Measurements from ENCODE around the gene AMELY. TPM values are rescaled to one million over a fixed set of nuclear protein-coding genes. Genes with fewer than 3 reads are reported as not detected.

Gene AMELY, protein sequence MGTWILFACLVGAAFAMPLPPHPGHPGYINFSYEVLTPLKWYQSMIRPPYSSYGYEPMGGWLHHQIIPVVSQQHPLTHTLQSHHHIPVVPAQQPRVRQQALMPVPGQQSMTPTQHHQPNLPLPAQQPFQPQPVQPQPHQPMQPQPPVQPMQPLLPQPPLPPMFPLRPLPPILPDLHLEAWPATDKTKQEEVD
- total RNA-seq: not detected

DNA sequence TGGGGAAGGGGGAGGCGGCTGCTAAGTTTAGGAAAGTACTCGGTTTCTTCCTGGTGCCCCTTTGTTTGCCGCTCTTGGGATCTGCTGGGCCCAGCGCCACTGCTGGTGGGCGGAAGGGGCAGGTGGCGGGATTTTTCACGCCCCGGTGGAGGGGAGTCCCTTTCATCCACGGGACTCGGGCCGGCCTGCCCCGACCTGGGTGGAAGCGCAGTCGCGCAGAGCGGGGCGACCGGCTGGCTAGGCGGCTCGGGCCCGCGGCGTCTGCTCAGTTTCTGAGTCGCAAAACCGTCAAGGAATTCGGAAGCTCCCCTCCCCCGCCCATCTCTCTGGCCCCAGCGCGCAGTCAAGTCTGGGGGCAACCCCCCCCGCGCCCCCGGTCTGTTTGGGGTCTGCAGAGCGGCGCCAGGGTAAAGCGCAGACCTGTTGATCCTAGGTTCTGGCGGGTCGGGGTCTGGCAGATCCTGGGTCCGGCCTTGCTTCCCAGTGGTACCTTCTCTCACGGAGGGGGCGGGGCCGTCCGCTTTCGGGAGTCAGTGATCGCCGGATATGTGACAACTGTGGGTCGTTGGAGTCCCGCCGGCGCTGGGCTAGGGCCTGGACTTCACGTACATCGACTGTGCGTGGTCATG lies at the start of gene AMELY:
AMELY (minus strand) TSS at position 500 of the 629 bp plus-strand sequence. CDS start 39,144 bp downstream, outside the sequence.
- ATAC-seq (ENCODE audit: low FRiP score) (no peak), DNase-seq (ENCODE audit: low spot score) (no peak)
- TF ChIP-seq, protein P1, sequence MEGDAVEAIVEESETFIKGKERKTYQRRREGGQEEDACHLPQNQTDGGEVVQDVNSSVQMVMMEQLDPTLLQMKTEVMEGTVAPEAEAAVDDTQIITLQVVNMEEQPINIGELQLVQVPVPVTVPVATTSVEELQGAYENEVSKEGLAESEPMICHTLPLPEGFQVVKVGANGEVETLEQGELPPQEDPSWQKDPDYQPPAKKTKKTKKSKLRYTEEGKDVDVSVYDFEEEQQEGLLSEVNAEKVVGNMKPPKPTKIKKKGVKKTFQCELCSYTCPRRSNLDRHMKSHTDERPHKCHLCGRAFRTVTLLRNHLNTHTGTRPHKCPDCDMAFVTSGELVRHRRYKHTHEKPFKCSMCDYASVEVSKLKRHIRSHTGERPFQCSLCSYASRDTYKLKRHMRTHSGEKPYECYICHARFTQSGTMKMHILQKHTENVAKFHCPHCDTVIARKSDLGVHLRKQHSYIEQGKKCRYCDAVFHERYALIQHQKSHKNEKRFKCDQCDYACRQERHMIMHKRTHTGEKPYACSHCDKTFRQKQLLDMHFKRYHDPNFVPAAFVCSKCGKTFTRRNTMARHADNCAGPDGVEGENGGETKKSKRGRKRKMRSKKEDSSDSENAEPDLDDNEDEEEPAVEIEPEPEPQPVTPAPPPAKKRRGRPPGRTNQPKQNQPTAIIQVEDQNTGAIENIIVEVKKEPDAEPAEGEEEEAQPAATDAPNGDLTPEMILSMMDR (IDR thresholded peaks at IDR 0.05): no peak

DNA sequence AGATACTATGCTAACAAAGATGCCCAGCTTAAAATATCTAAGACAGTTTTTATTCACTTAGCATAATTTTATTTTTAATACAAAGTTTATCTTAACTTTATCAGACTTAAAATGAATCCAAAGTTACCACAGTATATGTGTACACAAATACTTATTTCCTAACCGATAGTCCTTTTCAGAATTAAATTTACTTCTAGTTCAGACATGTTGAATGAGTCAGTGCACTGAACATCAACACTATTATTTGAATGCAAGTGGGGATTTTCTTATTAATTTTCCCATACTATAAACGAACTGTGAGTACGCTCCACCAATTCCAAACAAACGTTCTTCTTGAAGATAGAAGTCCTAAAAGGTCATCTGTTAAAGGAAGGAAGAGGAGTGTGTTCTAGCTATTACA lies 38.4 kb upstream of the AMELY start:
- ATAC-seq (ENCODE audit: low FRiP score): no peak
- no peak for DNase-seq (ENCODE audit: low spot score)
- TF ChIP-seq, protein P1 (IDR thresholded peaks at IDR 0.05): no peak

DNA sequence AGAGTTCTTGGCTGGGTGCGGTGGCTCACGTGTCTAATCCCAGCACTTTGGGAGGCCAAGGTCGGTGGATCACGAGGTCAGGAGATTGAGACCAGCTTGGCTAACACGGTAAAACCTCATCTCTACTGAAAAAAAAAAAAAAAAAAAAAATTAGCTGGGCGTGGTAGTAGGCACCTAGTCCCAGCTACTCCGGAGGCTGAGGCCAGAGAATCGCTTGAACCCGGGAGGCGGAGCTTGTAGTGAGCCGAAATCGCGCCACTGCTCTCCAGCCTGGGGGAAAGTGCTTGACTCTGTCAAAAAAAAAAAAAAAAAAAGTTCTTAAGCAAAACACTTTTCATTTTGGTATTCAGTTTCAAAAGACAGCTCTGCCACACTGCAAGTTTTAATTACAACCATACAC lies 36.8 kb upstream of the AMELY start:
- TF ChIP-seq, protein P1 (IDR thresholded peaks at IDR 0.05): no peak
- ATAC-seq (ENCODE audit: low FRiP score) (no peak), DNase-seq (ENCODE audit: low spot score) (no peak)

DNA sequence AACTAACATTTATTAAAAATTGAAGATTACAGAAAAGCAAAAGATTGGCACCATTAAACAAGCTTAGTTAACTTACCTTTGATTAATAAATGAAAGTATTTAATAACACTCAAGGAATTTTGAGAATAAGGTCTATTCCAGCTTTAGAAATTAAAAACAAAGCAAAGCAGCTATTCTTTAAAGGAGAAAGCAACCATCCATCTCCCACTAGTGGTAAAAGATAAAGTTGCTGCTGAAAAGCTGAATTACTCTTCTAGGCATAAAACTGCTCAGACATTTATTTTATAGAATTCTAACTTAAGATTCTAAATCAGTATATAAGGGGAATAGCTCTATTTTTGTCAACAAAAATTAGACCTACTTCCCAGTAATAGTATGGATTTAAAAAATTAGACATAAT lies 36.1 kb upstream of the AMELY start:
- TF ChIP-seq, protein P1 (IDR thresholded peaks at IDR 0.05): no peak
- DNase-seq (ENCODE audit: low spot score): no peak
- no peak for ATAC-seq (ENCODE audit: low FRiP score)

DNA sequence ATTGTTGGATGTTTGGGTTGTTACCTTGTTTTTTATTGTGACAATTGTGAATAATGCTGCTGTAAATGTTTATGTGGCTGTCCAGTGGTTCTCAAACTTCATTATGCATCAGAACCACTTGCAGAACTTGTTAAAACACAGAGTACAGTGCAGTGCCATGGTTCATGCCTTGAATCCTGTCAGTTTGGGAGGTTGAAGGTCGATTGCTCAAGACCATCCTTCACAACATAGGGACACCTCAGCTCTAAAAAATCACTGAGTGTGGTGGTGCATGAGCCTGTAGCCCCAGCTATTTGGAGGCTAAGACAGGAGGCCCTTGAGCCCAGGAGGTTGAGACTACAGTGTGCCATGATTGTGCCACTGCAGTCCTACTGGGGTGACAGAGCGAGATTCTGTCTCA lies 23.9 kb upstream of the AMELY start:
- no peak for DNase-seq (ENCODE audit: low spot score)
- TF ChIP-seq, protein P1 (IDR thresholded peaks at IDR 0.05): no peak
- ATAC-seq (ENCODE audit: low FRiP score): no peak

DNA sequence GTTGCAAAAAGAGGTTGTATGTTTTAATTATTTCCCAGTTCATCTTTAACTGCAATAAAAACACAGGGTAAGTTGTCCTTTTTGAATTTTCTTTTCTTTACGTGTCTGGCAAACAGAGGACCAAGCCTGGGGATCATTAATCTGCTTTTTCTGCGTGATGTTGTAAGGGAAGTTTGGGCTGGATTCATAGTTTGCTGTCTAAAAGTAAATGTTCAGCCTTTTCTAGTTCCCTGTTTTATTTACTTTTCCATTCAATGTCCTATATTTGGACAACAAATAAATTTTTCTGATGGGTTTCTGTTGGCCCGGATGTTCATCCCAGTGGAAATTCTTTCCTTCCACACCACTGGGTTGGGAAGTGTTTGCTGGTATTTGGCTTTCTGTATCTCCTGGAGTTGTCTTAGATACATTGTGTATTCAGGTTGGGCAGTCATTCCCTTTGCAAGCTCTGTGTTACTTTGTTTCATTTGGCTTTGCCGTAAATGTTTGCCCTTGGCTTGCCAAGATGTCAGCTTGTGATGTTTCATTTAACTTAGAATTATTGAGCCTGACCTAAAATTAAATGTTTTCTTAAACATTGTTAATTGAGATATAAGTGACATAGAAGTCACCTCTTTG lies 20.3 kb upstream of the AMELY start:
- ATAC-seq (ENCODE audit: low FRiP score) (no peak), DNase-seq (ENCODE audit: low spot score) (no peak)
- TF ChIP-seq, protein P1 (IDR thresholded peaks at IDR 0.05): no peak

DNA sequence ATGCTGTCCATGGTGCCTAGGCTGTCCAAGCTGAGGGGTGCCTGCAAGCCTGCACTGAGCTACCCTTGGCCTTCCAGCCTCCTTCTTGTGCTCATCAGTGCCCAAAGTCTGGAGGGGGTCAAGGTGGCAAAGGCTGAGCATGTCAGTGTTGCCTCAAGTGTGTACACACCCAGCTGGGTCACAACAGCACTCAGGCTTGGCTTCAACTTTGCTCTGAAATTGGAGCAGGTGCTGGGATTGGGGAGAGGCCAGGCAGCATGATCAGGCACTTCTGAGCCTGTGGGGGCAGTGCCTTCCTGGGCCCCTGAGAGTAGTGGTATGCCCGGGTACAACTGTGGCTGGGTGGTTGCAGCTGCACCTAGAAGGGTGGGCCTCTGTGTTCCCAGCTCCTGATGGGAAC lies 17.7 kb upstream of the AMELY start:
- ATAC-seq (ENCODE audit: low FRiP score) (no peak), DNase-seq (ENCODE audit: low spot score) (no peak)
- TF ChIP-seq, protein P1 (IDR thresholded peaks at IDR 0.05): no peak
